Measurements from ENCODE around the gene MYCBP2.

GRCh38 chr13:77343841-77344240 is 16.9 kb upstream of the MYCBP2 start:
- TF ChIP-seq GATA2 (CRISPR knock-in tag; IDR thresholded peaks at IDR 0.05) (no peak), GABPA (IDR thresholded peaks at IDR 0.05; ENCODE audit: low read depth) (no peak), CTCF (IDR thresholded peaks at IDR 0.05) (no peak), POLR2AphosphoS5 (IDR thresholded peaks at IDR 0.05; ENCODE audit: low read depth, low read length) (no peak), TCF12 (IDR thresholded peaks at IDR 0.05) (no peak)
- TF ChIP-seq, protein P1, sequence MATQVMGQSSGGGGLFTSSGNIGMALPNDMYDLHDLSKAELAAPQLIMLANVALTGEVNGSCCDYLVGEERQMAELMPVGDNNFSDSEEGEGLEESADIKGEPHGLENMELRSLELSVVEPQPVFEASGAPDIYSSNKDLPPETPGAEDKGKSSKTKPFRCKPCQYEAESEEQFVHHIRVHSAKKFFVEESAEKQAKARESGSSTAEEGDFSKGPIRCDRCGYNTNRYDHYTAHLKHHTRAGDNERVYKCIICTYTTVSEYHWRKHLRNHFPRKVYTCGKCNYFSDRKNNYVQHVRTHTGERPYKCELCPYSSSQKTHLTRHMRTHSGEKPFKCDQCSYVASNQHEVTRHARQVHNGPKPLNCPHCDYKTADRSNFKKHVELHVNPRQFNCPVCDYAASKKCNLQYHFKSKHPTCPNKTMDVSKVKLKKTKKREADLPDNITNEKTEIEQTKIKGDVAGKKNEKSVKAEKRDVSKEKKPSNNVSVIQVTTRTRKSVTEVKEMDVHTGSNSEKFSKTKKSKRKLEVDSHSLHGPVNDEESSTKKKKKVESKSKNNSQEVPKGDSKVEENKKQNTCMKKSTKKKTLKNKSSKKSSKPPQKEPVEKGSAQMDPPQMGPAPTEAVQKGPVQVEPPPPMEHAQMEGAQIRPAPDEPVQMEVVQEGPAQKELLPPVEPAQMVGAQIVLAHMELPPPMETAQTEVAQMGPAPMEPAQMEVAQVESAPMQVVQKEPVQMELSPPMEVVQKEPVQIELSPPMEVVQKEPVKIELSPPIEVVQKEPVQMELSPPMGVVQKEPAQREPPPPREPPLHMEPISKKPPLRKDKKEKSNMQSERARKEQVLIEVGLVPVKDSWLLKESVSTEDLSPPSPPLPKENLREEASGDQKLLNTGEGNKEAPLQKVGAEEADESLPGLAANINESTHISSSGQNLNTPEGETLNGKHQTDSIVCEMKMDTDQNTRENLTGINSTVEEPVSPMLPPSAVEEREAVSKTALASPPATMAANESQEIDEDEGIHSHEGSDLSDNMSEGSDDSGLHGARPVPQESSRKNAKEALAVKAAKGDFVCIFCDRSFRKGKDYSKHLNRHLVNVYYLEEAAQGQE (IDR thresholded peaks at IDR 0.05; ENCODE audit: low read depth, low read length), result no peak
